PFSK-1 (cell line): Measurements from ENCODE around the gene MAP2K6.

Source experiments
- FOXP2 ChIP-seq: optimal IDR thresholded peaks from 2 replicates; pipeline ENCODE3; 2011; ENCODE audit warnings: borderline replicate concordance, control low read depth, inconsistent platforms; ENCODE audit not compliant: insufficient read depth; ENCODE audit errors: extremely low read length, extremely low read depth
- POLR2AphosphoS5 ChIP-seq: IDR thresholded peaks from 2 replicates; pipeline ENCODE4 v1.6.1; 2012; ENCODE audit warnings: low read depth, mild to moderate bottlenecking, control low read depth, low read length, moderate library complexity
- REST ChIP-seq, 2 experiments: IDR thresholded peaks; 2 replicates each; pipeline versions ENCODE4 v1.6.1 to v1.8.0; 2011 to 2012; ENCODE audit warnings: low read depth in 2 of 2, low read length in 2 of 2, control low read depth in 1 of 2, inconsistent platforms in 1 of 2, mild to moderate bottlenecking in 1 of 2, moderate library complexity in 1 of 2; ENCODE audit not compliant: insufficient read depth in 1 of 2
- SIN3A ChIP-seq: IDR thresholded peaks from 2 replicates; pipeline ENCODE4 v1.6.1; 2012; ENCODE audit warnings: mild to moderate bottlenecking, low read length, moderate library complexity, borderline replicate concordance; ENCODE audit not compliant: insufficient read depth
- TAF1 ChIP-seq: IDR thresholded peaks from 2 replicates; pipeline ENCODE4 v1.6.1; 2012; ENCODE audit warnings: low read length, control low read depth, borderline replicate concordance; ENCODE audit not compliant: insufficient read depth

MAP2K6 gene

GRCh38 chr17:69405096-69405495 is 9.4 kb upstream of the MAP2K6 start:
- no peak for TF ChIP-seq REST (IDR thresholded peaks at IDR 0.05; ENCODE audit: insufficient read depth in 1 of 2, low read depth in 2 of 2, low read length in 2 of 2)
- no peak for TF ChIP-seq POLR2AphosphoS5
- no peak for TF ChIP-seq SIN3A
- no peak for TF ChIP-seq FOXP2
- no peak for TF ChIP-seq TAF1

GRCh38 chr17:69406941-69407340 is 7.6 kb upstream of the MAP2K6 start:
- TF ChIP-seq SIN3A (no peak), REST (IDR thresholded peaks at IDR 0.05; ENCODE audit: insufficient read depth in 1 of 2, low read depth in 2 of 2, low read length in 2 of 2) (no peak), TAF1 (no peak), POLR2AphosphoS5 (no peak), FOXP2 (no peak)

- TF ChIP-seq TAF1 (no peak), REST (IDR thresholded peaks at IDR 0.05; ENCODE audit: insufficient read depth in 1 of 2, low read depth in 2 of 2, low read length in 2 of 2) (no peak), POLR2AphosphoS5 (no peak)
Observed at GRCh38 chr17:69407759-69408158, 6.7 kb upstream of the MAP2K6 start.

GRCh38 chr17:69410671-69411070 is 3.8 kb upstream of the MAP2K6 start:
- TF ChIP-seq FOXP2 (no peak), TAF1 (no peak), SIN3A (no peak), POLR2AphosphoS5 (no peak), REST (IDR thresholded peaks at IDR 0.05; ENCODE audit: insufficient read depth in 1 of 2, low read depth in 2 of 2, low read length in 2 of 2) (no peak)

GRCh38 chr17:69411766-69412165 is 2.7 kb upstream of the MAP2K6 start:
- TF ChIP-seq POLR2AphosphoS5 (no peak), REST (IDR thresholded peaks at IDR 0.05; ENCODE audit: insufficient read depth in 1 of 2, low read depth in 2 of 2, low read length in 2 of 2) (no peak), TAF1 (no peak), FOXP2 (no peak), SIN3A (no peak)
